Measurements from ENCODE around the gene R3HDM4.

- TF ChIP-seq, protein P1, sequence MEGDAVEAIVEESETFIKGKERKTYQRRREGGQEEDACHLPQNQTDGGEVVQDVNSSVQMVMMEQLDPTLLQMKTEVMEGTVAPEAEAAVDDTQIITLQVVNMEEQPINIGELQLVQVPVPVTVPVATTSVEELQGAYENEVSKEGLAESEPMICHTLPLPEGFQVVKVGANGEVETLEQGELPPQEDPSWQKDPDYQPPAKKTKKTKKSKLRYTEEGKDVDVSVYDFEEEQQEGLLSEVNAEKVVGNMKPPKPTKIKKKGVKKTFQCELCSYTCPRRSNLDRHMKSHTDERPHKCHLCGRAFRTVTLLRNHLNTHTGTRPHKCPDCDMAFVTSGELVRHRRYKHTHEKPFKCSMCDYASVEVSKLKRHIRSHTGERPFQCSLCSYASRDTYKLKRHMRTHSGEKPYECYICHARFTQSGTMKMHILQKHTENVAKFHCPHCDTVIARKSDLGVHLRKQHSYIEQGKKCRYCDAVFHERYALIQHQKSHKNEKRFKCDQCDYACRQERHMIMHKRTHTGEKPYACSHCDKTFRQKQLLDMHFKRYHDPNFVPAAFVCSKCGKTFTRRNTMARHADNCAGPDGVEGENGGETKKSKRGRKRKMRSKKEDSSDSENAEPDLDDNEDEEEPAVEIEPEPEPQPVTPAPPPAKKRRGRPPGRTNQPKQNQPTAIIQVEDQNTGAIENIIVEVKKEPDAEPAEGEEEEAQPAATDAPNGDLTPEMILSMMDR (conservative IDR thresholded peaks at IDR 0.05 in 1 of 2, IDR thresholded peaks at IDR 0.05 in 1 of 2; ENCODE audit: extremely low read depth in 1 of 2, insufficient read depth in 1 of 2, low read depth in 1 of 2, low read length in 2 of 2) = no peak
- TF ChIP-seq EZH2 (IDR thresholded peaks at IDR 0.05; ENCODE audit: borderline replicate concordance, low read length) = no peak
Observed at GRCh38 chr19:932648-933552, 19.9 kb upstream of the R3HDM4 start.
